ENCODE data around the gene ANKRD45. TPM values are rescaled to one million over a fixed set of nuclear protein-coding genes. Genes with fewer than 3 reads are reported as not detected.
"Not testable (repeated sequence)": the region's sequence is repeated elsewhere in the genome, so short reads cannot be mapped to it uniquely, and the experiment has no call there.

The ANKRD45 gene
- total and polyA plus RNA-seq, 2 of the 8 experiments (the other 6 are each of a cell fraction or from before 2014, with no cell fraction given): 0.41 to 2.8 TPM

DNA sequence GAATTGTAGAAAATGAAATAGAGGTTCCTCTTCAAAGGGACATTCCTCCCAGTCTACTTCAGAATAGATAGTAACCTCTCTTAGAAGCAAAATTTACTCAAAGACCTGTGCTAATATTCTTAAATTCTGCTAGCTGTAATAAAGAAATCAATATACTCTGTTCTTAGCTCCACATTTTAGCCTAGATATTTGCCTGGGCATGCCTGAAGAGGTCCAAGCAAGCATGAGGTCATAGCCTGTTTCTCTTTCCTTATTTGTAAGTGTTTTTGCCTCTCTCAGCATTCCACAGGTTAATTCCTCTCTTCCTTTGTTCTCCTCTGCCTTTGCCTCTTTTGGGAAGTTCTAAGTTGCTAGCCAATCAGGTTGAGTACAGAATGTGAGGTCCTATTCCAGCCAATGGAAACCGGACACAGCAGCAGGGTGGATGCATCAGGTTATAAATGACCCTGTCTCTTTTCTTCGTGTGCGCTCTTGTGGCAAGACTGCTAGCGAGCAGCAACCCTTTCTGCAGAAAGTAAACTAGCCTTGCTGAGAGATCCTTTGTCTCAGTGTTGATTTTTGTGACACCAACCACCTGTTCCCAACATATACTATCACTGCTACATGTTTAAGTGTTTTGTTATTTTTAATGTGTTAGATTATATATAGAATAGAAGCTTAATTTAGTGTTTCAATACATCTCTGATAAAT is 27.1 kb downstream of the ANKRD45 start:
- H3K79me1 ChIP-seq (ENCODE audit: low read depth, low read length); DNase-seq (ENCODE audit: low read depth in 1 of 2, low spot score in 2 of 2); H4K20me1 ChIP-seq (replicated peaks in 1 of 2; ENCODE audit: control insufficient read depth in 1 of 2, insufficient read depth in 2 of 2, low read length in 2 of 2); H3K4ac ChIP-seq (replicated peaks; ENCODE audit: insufficient read length, low read depth, low read length); H3K4me1 ChIP-seq (replicated peaks in 1 of 4; ENCODE audit: control insufficient read depth in 3 of 4, insufficient read depth in 4 of 4, low read length in 3 of 4); H2BK120ac ChIP-seq (replicated peaks; ENCODE audit: low read depth, low read length); H2BK12ac ChIP-seq (ENCODE audit: low read depth, low read length); H4K91ac ChIP-seq (replicated peaks; ENCODE audit: insufficient read length, low read length); H4K5ac ChIP-seq (ENCODE audit: insufficient read length, low read depth, low read length); H3K23ac ChIP-seq (ENCODE audit: insufficient read length); H3K27ac ChIP-seq (ENCODE audit: low read depth, low read length); H3K9me3 ChIP-seq (ENCODE audit: insufficient read depth in 2 of 2, low read depth in 1 of 2, low read length in 1 of 2); H3K27me3 ChIP-seq (replicated peaks in 1 of 4; ENCODE audit: control insufficient read depth in 3 of 4, extremely low read depth in 1 of 4, insufficient read depth in 3 of 4, low read length in 3 of 4); H3K4me2 ChIP-seq (ENCODE audit: insufficient read depth in 1 of 2, low read depth in 2 of 2, low read length in 2 of 2); H3K56ac ChIP-seq (replicated peaks; ENCODE audit: insufficient read length, low read depth, low read length); H3K18ac ChIP-seq (ENCODE audit: extremely low read depth, low read length); H2AFZ ChIP-seq (ENCODE audit: low read length); H2BK5ac ChIP-seq (ENCODE audit: low read depth, low read length); H3K14ac ChIP-seq (ENCODE audit: insufficient read length); H3K23me2 ChIP-seq (ENCODE audit: low read depth, low read length); H2AK5ac ChIP-seq (ENCODE audit: low read depth, low read length); H2BK15ac ChIP-seq (ENCODE audit: low read length); H2BK20ac ChIP-seq (ENCODE audit: low read length); H3K9ac ChIP-seq (replicated peaks in 1 of 4; ENCODE audit: extremely low read depth in 1 of 4, low read depth in 3 of 4, low read length in 3 of 4); H4K8ac ChIP-seq (ENCODE audit: extremely low read depth, insufficient read depth, low read length): not testable (repeated sequence)
- peaks cover 0 to 45% of the 10 kb centered on the region in 2 experiments; a peak in 2 of 4 replicates for H3K79me2 ChIP-seq (ENCODE audit: control insufficient read depth in 1 of 2, insufficient read depth in 2 of 2, low read length in 2 of 2)
- POLR2A ChIA-PET (ENCODE audit: partially characterized antibody): interaction anchor here (1.0 to 4.7 kb wide), 8 partner anchors 14 to 225 kb away, joined by 3 to 23 read pairs (median 4); partner anchors contain the start of genes GAS5 and ZBTB37
- CTCF ChIA-PET (ENCODE audit: partially characterized antibody): interaction anchor here (1.4 kb wide), 1 partner anchor 18 kb away, joined by 3 read pairs; no protein-coding TSS in a partner anchor
- peak; percentile 47; the same call in 1 of the 2 replicates for TF ChIP-seq SRF (IDR thresholded peaks at IDR 0.05; ENCODE audit: low read depth, low read length)
- TF ChIP-seq, protein P1, sequence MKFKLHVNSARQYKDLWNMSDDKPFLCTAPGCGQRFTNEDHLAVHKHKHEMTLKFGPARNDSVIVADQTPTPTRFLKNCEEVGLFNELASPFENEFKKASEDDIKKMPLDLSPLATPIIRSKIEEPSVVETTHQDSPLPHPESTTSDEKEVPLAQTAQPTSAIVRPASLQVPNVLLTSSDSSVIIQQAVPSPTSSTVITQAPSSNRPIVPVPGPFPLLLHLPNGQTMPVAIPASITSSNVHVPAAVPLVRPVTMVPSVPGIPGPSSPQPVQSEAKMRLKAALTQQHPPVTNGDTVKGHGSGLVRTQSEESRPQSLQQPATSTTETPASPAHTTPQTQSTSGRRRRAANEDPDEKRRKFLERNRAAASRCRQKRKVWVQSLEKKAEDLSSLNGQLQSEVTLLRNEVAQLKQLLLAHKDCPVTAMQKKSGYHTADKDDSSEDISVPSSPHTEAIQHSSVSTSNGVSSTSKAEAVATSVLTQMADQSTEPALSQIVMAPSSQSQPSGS (IDR thresholded peaks at IDR 0.05; ENCODE audit: low read length): 0 out of 2 replicates have a peak, but pooled peaks have one; percentile 13
- TF ChIP-seq TAF1 (IDR thresholded peaks at IDR 0.05; ENCODE audit: low read depth, low read length): peak; percentile 56; the same call in 1 of the 2 replicates
- TF ChIP-seq TAF7 (optimal IDR thresholded peaks at IDR 0.05; ENCODE audit: borderline replicate concordance, low read depth, low read length): peak; percentile 54
- TF ChIP-seq MAFK (IDR thresholded peaks at IDR 0.05; ENCODE audit: low read depth, low read length): 0 out of 2 replicates have a peak, but pooled peaks have one; percentile 7
- peak; percentile 89 for TF ChIP-seq POLR2AphosphoS5 (IDR thresholded peaks at IDR 0.05; ENCODE audit: low read depth, low read length)
- TF ChIP-seq POLR2A (IDR thresholded peaks at IDR 0.05; ENCODE audit: control extremely low read depth in 1 of 2, low read depth in 2 of 2, low read length in 2 of 2): peak; percentile 75 to 85
- peak; percentile 88 for TF ChIP-seq TBP (IDR thresholded peaks at IDR 0.05; ENCODE audit: low read depth, low read length)
- peaks cover 0 to 15% (median 3%) of the 10 kb centered on the region in 4 experiments; a peak in 5 of 8 replicates for H3K36me3 ChIP-seq (ENCODE audit: control insufficient read depth in 2 of 4, insufficient read depth in 4 of 4, low read length in 3 of 4)
- FAIRE-seq: peak; percentile 97
- H3K4me3 ChIP-seq (ENCODE audit: extremely low read depth in 1 of 4, insufficient read depth in 2 of 4, low read depth in 3 of 4, low read length in 4 of 4): 0 out of 8 replicates have a peak overlapping the region, but pooled peaks of 1 of the 4 experiments have one; percentile 61
- WGBS, 2 experiments (ENCODE audit: extremely low coverage in 1 of 2, insufficient coverage in 1 of 2, insufficient read length in 1 of 2, insufficient replicate concordance in 2 of 2, low coverage in 1 of 2, low lambda C conversion rate in 2 of 2, missing lambda C conversion rate in 1 of 2): 92% methylated on average over 4 of the region's 4 CpGs; no CpG with 5 or more reads in 1 of the 2 experiments
